GM12878 (cell line): ENCODE results near the gene SLC45A3. TPM values are rescaled to one million over a fixed set of nuclear protein-coding genes. Genes with fewer than 3 reads are reported as not detected.

Source experiments
- ATAC-seq: fragments of 200-7000 bp; cut with Tn5 transposase; 3 replicates; pipeline ENCODE4 v1.9.1; 2020; ENCODE audit warnings: mild to moderate bottlenecking, moderate library complexity
- BruUV-seq: library from RNA; stranded (reverse); fragments of 400-500 nt; replicated peaks from 2 replicates; lab custom pipeline; 2021; lab: Mats Ljungman, UMichigan
- CTCF ChIA-PET: fragments of 300-600 bp; sonication (Branson Sonifier 250); formaldehyde crosslinking; extraction: SDS; loops from one replicate; lab custom pipeline; 2021; ENCODE audit warnings: inconsistent platforms; lab: Yijun Ruan, JAX
- POLR2A ChIA-PET: fragments of 350-600 bp; formaldehyde crosslinking; extraction: SDS; loops from one replicate; lab custom pipeline; 2021; ENCODE audit warnings: inconsistent platforms; lab: Charles Lee
- RAD21 ChIA-PET: fragments of 300-600 bp; sonication (Branson Sonifier 250); formaldehyde crosslinking; loops from one replicate; lab custom pipeline; 2023; ENCODE audit warnings: antibody characterized with exemption; ENCODE audit not compliant: unreplicated experiment; lab: Charles Lee
- SMC1A ChIA-PET: fragments of 300-600 bp; sonication (Branson Sonifier 250); formaldehyde crosslinking; loops from one replicate; lab custom pipeline; 2023; ENCODE audit not compliant: unreplicated experiment, uncharacterized antibody; lab: Charles Lee
- DNase-seq: peaks from one replicate; pipeline ENCODE4 v3.0.0-alpha.2; 2011; ENCODE audit warnings: low read depth, low spot score
- FAIRE-seq: peaks from 3 replicates; lab custom pipeline; 2011; peaks lifted over from hg19 to GRCh38; lab: Jason Lieb, UNC
- H2AFZ ChIP-seq: 2 replicates; pipeline ENCODE4 v1.6.0; 2011; ENCODE audit warnings: low read depth, low read length, control low read depth; ENCODE audit not compliant: control insufficient read depth
- H3K27ac ChIP-seq: 2 replicates; pipeline ENCODE4 v1.5.1; 2011; ENCODE audit warnings: control low read depth; ENCODE audit not compliant: control insufficient read depth, insufficient read depth
- H3K27me3 ChIP-seq, 2 experiments: replicated peaks in 1 of 2; 2 replicates each; pipeline versions ENCODE4 v1.6.0 to v1.6.1; 2011; ENCODE audit warnings: low read length in 1 of 2; ENCODE audit not compliant: control insufficient read depth in 2 of 2, insufficient read depth in 2 of 2
- H3K36me3 ChIP-seq, 2 experiments: 2 replicates each; pipeline ENCODE4 v1.5.1; 2011; ENCODE audit warnings: low read length in 1 of 2; ENCODE audit not compliant: control insufficient read depth in 2 of 2, insufficient read depth in 2 of 2
- H3K4me1 ChIP-seq: 2 replicates; pipeline ENCODE4 v1.6.1; 2011; ENCODE audit warnings: mild to moderate bottlenecking, low read length, moderate library complexity, mixed read lengths; ENCODE audit not compliant: control insufficient read depth, insufficient read depth
- H3K4me2 ChIP-seq: 2 replicates; pipeline ENCODE4 v1.6.0; 2011; ENCODE audit warnings: control low read depth; ENCODE audit not compliant: control insufficient read depth, insufficient read depth
- H3K4me3 ChIP-seq: fragments of 200-600 bp; sonication (generic); 2 replicates; pipeline ENCODE4 v1.5.1; 2016
- H3K79me2 ChIP-seq: 2 replicates; pipeline ENCODE4 v1.6.0; 2011; ENCODE audit warnings: low read length; ENCODE audit not compliant: control insufficient read depth, insufficient read depth
- H3K9ac ChIP-seq: 2 replicates; pipeline ENCODE4 v1.8.0; 2011; ENCODE audit warnings: low read length, control low read depth, mixed read lengths; ENCODE audit not compliant: control insufficient read depth, insufficient read depth
- H3K9me3 ChIP-seq: replicated peaks from 3 replicates; pipeline ENCODE4 v1.5.1; 2011; ENCODE audit warnings: mild to moderate bottlenecking, low read length; ENCODE audit not compliant: control insufficient read depth, insufficient read depth
- H4K20me1 ChIP-seq: 2 replicates; pipeline ENCODE4 v1.6.0; 2011; ENCODE audit not compliant: control insufficient read depth, insufficient read depth
- BCL3 ChIP-seq: IDR thresholded peaks from 2 replicates; pipeline ENCODE4 v1.6.1; 2011; ENCODE audit warnings: borderline replicate concordance, low read depth, mild to moderate bottlenecking, moderate library complexity, low read length; ENCODE audit not compliant: insufficient read depth, poor library complexity, severe bottlenecking
- CREM ChIP-seq: IDR thresholded peaks from 2 replicates; pipeline ENCODE4 v1.6.1; 2014; ENCODE audit warnings: antibody characterized with exemption, low read depth
- KLF5 ChIP-seq: fragments of 450-650 bp; IDR thresholded peaks from 2 replicates; pipeline ENCODE4 v1.6.1; 2014; ENCODE audit warnings: mild to moderate bottlenecking; ENCODE audit not compliant: partially characterized antibody
- RAD21 ChIP-seq: IDR thresholded peaks from 2 replicates; pipeline ENCODE4 v1.6.1; 2011; ENCODE audit warnings: mild to moderate bottlenecking, low read depth, low read length, moderate library complexity; ENCODE audit not compliant: insufficient read depth
- RAD51 ChIP-seq: fragments of 450-650 bp; IDR thresholded peaks from 2 replicates; pipeline ENCODE4 v1.6.1; 2016; ENCODE audit warnings: moderate library complexity, mild to moderate bottlenecking, inconsistent platforms
- SMAD5 ChIP-seq: IDR thresholded peaks from 2 replicates; pipeline ENCODE4 v1.6.1; 2016; ENCODE audit warnings: antibody characterized with exemption, low read depth
- SREBF1 ChIP-seq: IDR thresholded peaks from 2 replicates; pipeline ENCODE4 v1.6.1; 2012; ENCODE audit warnings: mild to moderate bottlenecking, low read length
- WGBS: methylation state at CpG from one replicate; pipeline ENCODE4 v1.1.6; 2016; ENCODE audit warnings: low lambda C conversion rate; ENCODE audit not compliant: insufficient replicate concordance, insufficient coverage; ENCODE audit errors: missing lambda C conversion rate; 5-methylcytosine and 5-hydroxymethylcytosine counted together
- in situ Hi-C: fragments of 300-500 bp; cut with MboI; formaldehyde crosslinking; loops from 9 replicates; pipeline ENCODE4 v1.14.3; 2018; ENCODE audit warnings: mixed read lengths
- intact Hi-C: fragments of 100-400 bp; cut with micrococcal nuclease; formaldehyde crosslinking; loops from one replicate; pipeline ENCODE4 v1.14.2; 2022; ENCODE audit not compliant: unreplicated experiment
- polyA plus RNA-seq, 11 experiments: library from polyadenylated mRNA; depleted of rRNA in 4 of 11; unstranded in 6 of 11; stranded (reverse) in 5 of 11; fragments of >200 nt; fragmentation: Nextera tagmentation in 4 of 11; fragmentation: Illumina TruSeq in 1 of 11; extraction: Ambion mirVana in 4 of 11; extraction: Trizol in 1 of 11; gene quantifications; 1 replicate in 1 of 11; 2 replicates in 10 of 11; pipeline versions ENCODE4 v1.2.1 to v1.2.3, GENCODE V29; 2011 to 2016; ENCODE audit warnings: inconsistent platforms in 2 of 11, missing spikeins in 2 of 11, low read depth in 1 of 11
- total RNA-seq, 4 experiments: library from RNA; depleted of rRNA in 3 of 4; stranded (reverse); fragments of >200 nt in 3 of 4; fragmentation: Illumina TruSeq in 1 of 4; extraction: Trizol in 1 of 4; gene quantifications; 2 replicates each; pipeline versions ENCODE4 v1.2.1 to v1.2.3, GENCODE V29; 2013 to 2021

The SLC45A3 gene
- total and polyA plus RNA-seq, 10 of the 15 experiments (the other 5 are each of a cell fraction or from before 2014, with no cell fraction given), result 0.26 to 10.3 (median 4.1) TPM

GRCh38 chr1:205639567-205639966 lies 40.7 kb downstream of the SLC45A3 start (continued):
- no peak for TF ChIP-seq KLF5
- no peak for TF ChIP-seq BCL3
- TF ChIP-seq, all 136 proteins: peak for 0

DNA sequence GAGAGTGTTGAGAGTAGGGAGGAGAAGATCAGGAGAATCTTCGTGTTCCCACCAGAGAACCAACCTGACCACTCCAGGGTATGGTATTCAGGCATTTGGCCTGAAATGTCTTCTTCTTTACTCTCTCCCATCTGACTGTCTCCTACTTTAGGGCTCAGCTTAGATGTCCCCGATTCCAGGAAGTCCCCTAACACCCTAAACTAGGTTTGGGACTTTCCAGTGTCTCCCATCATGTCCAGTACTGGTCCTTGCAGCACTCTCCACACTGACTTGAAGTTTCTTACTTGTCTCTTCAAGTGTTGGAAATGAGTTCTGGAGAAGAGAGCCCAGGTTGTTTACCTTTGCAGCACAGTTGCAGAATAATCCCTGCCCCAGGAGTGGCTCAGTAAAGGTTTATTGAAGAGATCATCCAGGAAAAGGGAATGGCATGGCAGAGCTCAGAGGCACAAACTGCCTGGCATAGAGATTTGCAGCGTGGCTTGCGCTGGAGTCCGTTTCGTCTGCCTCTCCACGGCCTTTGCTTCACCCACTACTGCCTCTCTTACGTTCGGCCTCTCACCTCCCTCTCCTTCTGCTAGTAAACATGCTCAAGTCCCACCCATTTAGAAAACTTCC lies 42.3 kb downstream of the SLC45A3 start:
- Histone ChIP-seq H3K27me3 (no peaks in the 10 kb centered on the region), H3K4me3 (no peak overlapping the region), H3K79me2 (no peaks in the 10 kb centered on the region), H3K27ac (no peak overlapping the region), H4K20me1 (no peaks in the 10 kb centered on the region), H3K9me3 (no peaks in the 10 kb centered on the region), H3K36me3 (no peaks in the 10 kb centered on the region), H3K4me1 (no peaks in the 10 kb centered on the region), H2AFZ (no peak overlapping the region), H3K9ac (no peak overlapping the region), H3K4me2 (no peak overlapping the region)
- ChIA-PET RAD21 (interaction anchor here (1.9 to 4.3 kb wide), 3 partner anchors 17 to 45 kb away, joined by 8 to 27 read pairs (median 17); no protein-coding TSS in a partner anchor), CTCF (interaction anchor here (10.9 to 12.3 kb wide), 2 partner anchors 19 to 46 kb away, joined by 227 to 408 read pairs; no protein-coding TSS in a partner anchor), POLR2A (interaction anchor here (0.9 kb wide), 1 partner anchor 46 kb away, joined by 3 read pairs; no protein-coding TSS in a partner anchor), SMC1A (interaction anchor here (0.7 to 12.6 kb wide), 5 partner anchors 19 to 58 kb away, joined by 3 to 118 read pairs (median 3); no protein-coding TSS in a partner anchor)
- in situ Hi-C loops, result no loop called here
- 70% methylated on average over 9 of the region's 9 CpGs for WGBS
- DNase-seq (no peak), FAIRE-seq (peak; percentile 59), ATAC-seq (peak; percentile 66)
- TF ChIP-seq RAD21 (no peak), RAD51 (no peak), SMAD5 (no peak), CREM (no peak), SREBF1 (no peak)
- intact Hi-C loops, result loop anchor here (10.0 kb wide), 2 partner anchors 353 to 417 kb away; partner anchors contain the start of gene RHEX
- no TSS peak for BruUV-seq
